ENCODE results near the gene ZNF317. TPM values are rescaled to one million over a fixed set of nuclear protein-coding genes. Genes with fewer than 3 reads are reported as not detected.

Gene ZNF317
- total RNA-seq, result 17.2 TPM

DNA sequence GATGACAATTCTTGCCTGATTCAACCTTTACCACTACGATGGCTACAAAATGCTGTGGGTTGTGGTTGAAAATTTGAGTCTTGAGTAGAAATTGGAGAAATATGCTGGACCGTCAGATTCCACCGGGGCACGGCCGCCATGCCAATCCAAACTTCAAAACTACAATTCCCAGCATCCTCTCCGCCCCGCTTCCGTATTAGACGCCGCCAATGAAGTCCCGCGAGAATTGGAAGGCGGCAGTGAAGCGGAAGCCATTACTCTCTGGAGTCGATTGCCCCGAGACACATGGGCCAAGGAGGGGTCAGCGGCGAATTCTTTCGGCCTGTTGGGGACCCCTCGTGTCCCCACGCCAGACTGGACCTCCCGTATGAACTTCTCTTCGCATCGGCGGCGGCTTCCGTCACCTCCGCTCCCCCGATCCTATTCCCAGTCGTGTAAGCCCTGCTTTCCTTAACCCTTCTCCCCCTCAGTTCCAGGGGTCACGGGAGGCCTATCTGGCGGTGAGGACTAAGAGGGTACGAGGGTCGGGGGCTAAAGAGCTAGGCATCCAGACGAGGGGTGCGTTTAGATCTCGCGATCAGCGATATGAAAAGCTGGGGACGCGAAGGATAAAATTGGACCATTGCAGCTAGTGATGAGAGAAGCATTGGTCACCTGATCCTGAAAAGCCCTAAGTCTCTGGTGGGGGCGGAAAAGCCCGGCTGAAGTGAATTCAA, at the start of gene ZNF317:
Gene ZNF317, plus strand, starts transcription at position 239 of the 716 bp plus-strand sequence. CDS start 15,620 bp downstream, outside the sequence.
- Histone ChIP-seq H3K4me1 (peaks cover 18% of the 10 kb centered on the region), H3K9me3 (peaks cover 9% of the 10 kb centered on the region), H3K36me3 (peaks cover 0 to 5% of the 10 kb centered on the region in 2 donors), H3K27ac (peak within 1 kb of the TSS; percentile 72), H3K4me3 (peak within 1 kb of the TSS; percentile 65 to 81), H3K27me3 (no peaks in the 10 kb centered on the region)
- intact Hi-C loops (cut with DNase I), result no loop called here
- TF ChIP-seq POLR2A (IDR thresholded peaks at IDR 0.05) (peak in 1 of 2 donors; percentile 37), CTCF (IDR thresholded peaks at IDR 0.05) (no peak), POLR2AphosphoS5 (IDR thresholded peaks at IDR 0.05; ENCODE audit: insufficient read depth in 1 of 2, low read depth in 1 of 2) (peak; percentile 89 to 94)
- peak in 1 of 2 donors; percentile 88 for DNase-seq (ENCODE audit: extremely low spot score in 2 of 2)

DNA sequence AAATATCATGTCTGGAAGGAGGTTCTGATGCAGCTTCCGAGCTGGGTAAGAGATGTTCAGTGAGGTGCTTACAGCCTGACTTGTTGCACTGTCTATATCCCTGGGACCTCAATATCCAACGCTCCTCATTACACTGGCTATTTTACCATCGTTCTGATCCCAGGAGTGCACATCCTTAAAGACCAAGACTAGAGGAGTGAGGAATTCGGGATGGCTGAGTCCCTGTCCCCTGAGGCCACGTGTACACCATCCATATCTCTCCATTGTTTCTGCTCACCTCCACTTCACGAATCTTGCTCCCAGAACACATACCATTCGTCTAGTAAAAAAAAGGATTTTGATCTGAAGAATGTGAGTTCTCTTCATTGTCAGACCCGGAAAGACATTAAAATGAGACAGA, 32.8 kb upstream of the ZNF317 start, which contains the start of gene OR7G2:
Gene OR7G2, minus strand, starts transcription at position 101 of the 400 bp plus-strand sequence. CDS start 4,232 bp downstream, outside the sequence.
- intact Hi-C loops (cut with DNase I), result no loop called here

GRCh38 chr19:9109959-9110358, 30.2 kb upstream of the ZNF317 start:
- intact Hi-C loops (cut with DNase I), result no loop called here
- H3K27me3 ChIP-seq, result no peaks in the 10 kb centered on the region
- H3K27ac ChIP-seq, result no peak overlapping the region
- H3K4me1 ChIP-seq, result no peaks in the 10 kb centered on the region
- no peak overlapping the region for H3K4me3 ChIP-seq
- TF ChIP-seq CTCF (IDR thresholded peaks at IDR 0.05) (no peak), POLR2A (IDR thresholded peaks at IDR 0.05) (no peak), POLR2AphosphoS5 (IDR thresholded peaks at IDR 0.05; ENCODE audit: insufficient read depth in 1 of 2, low read depth in 1 of 2) (no peak)
- no peak for DNase-seq (ENCODE audit: extremely low spot score in 2 of 2)
- no peaks in the 10 kb centered on the region for H3K9me3 ChIP-seq
- H3K36me3 ChIP-seq, result no peaks in the 10 kb centered on the region

More for the DNA sequence above, 32.8 kb upstream of the ZNF317 start, which contains the start of gene OR7G2:
- Histone ChIP-seq H3K27ac (no peak within 1 kb of the TSS), H3K4me3 (no peak within 1 kb of the TSS), H3K9me3 (no peaks in the 10 kb centered on the region), H3K27me3 (no peaks in the 10 kb centered on the region), H3K36me3 (no peaks in the 10 kb centered on the region), H3K4me1 (no peaks in the 10 kb centered on the region)
- TF ChIP-seq POLR2AphosphoS5 (IDR thresholded peaks at IDR 0.05; ENCODE audit: insufficient read depth in 1 of 2, low read depth in 1 of 2), result no peak
- TF ChIP-seq POLR2A (IDR thresholded peaks at IDR 0.05), result no peak
- no peak for TF ChIP-seq CTCF (IDR thresholded peaks at IDR 0.05)
- DNase-seq (ENCODE audit: extremely low spot score in 2 of 2), result no peak

- Histone ChIP-seq H3K36me3 (no peaks in the 10 kb centered on the region), H3K27ac (no peak within 1 kb of the TSS), H3K9me3 (no peaks in the 10 kb centered on the region), H3K27me3 (no peaks in the 10 kb centered on the region), H3K4me1 (no peaks in the 10 kb centered on the region), H3K4me3 (no peak within 1 kb of the TSS)
- intact Hi-C loops (cut with DNase I), result loop anchor here (5.0 kb wide), 1 partner anchor 1938 kb away; no protein-coding TSS in a partner anchor
- no peak for TF ChIP-seq CTCF (IDR thresholded peaks at IDR 0.05)
- TF ChIP-seq POLR2AphosphoS5 (IDR thresholded peaks at IDR 0.05; ENCODE audit: insufficient read depth in 1 of 2, low read depth in 1 of 2), result no peak
- no peak for TF ChIP-seq POLR2A (IDR thresholded peaks at IDR 0.05)
- no peak for DNase-seq (ENCODE audit: extremely low spot score in 2 of 2)
Observed at GRCh38 chr19:9115307-9115813, 24.8 kb upstream of the ZNF317 start, which contains the start of gene OR7G1. TSS of gene OR7G1 (minus strand) at chr19:9115763. CDS start at chr19:9115763, 0 bp downstream.
